ENCODE results near the gene PCSK2. TPM values are rescaled to one million over a fixed set of nuclear protein-coding genes. Genes with fewer than 3 reads are reported as not detected.
A peak's percentile ranks its signal among the peaks of the same experiment; 100 is the strongest.

The PCSK2 gene
- polyA plus RNA-seq, 3 donors = not detected

DNA sequence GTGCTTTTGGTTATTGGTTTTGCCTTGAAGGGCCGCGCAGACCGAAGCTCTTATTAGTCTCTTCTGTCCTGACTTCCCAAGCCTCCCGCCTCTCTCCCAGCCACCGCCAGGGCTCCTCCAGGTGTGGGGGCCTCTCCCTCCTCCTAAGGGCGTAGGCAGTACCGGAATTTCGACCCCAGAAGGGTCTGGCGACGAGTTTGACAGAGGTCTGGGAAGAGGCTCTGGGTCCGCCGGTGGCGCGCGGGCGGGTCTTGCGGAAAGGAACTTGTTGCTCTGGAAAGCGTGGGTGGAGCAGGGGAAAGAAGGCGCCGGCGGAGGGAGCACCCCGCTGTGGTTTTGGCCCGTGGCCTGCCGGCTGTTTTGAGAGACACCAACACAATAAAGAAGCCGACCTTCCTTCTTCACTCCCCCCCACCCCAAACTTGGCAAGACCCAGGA lies 1.8 kb downstream of the PCSK2 start:
- TF ChIP-seq, protein P1, sequence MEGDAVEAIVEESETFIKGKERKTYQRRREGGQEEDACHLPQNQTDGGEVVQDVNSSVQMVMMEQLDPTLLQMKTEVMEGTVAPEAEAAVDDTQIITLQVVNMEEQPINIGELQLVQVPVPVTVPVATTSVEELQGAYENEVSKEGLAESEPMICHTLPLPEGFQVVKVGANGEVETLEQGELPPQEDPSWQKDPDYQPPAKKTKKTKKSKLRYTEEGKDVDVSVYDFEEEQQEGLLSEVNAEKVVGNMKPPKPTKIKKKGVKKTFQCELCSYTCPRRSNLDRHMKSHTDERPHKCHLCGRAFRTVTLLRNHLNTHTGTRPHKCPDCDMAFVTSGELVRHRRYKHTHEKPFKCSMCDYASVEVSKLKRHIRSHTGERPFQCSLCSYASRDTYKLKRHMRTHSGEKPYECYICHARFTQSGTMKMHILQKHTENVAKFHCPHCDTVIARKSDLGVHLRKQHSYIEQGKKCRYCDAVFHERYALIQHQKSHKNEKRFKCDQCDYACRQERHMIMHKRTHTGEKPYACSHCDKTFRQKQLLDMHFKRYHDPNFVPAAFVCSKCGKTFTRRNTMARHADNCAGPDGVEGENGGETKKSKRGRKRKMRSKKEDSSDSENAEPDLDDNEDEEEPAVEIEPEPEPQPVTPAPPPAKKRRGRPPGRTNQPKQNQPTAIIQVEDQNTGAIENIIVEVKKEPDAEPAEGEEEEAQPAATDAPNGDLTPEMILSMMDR (IDR thresholded peaks at IDR 0.05) = no peak
- Histone ChIP-seq H3K9ac (ENCODE audit: insufficient read depth, low read length, poor library complexity, severe bottlenecking) (no peak overlapping the region), H2AFZ (ENCODE audit: insufficient read depth, low read depth, low read length, poor library complexity, severe bottlenecking) (no peak overlapping the region), H3K79me2 (ENCODE audit: insufficient read depth, low read length) (no peaks in the 10 kb centered on the region), H3K9me3 (replicated peaks in 1 of 2; ENCODE audit: control insufficient read depth in 1 of 2, insufficient read depth in 1 of 2, low read length in 2 of 2) (peaks cover 0 to 21% of the 10 kb centered on the region in 2 donors), H3K27me3 (ENCODE audit: control insufficient read depth in 2 of 2, insufficient read depth in 2 of 2, low read length in 2 of 2) (peaks cover 29 to 59% of the 10 kb centered on the region in 2 donors), H4K20me1 (ENCODE audit: insufficient read depth, low read length) (no peaks in the 10 kb centered on the region), H3K36me3 (replicated peaks in 1 of 2; ENCODE audit: control insufficient read depth in 1 of 2, insufficient read depth in 2 of 2, low read length in 2 of 2) (no peaks in the 10 kb centered on the region), H3K27ac (ENCODE audit: low read depth in 1 of 2, low read length in 2 of 2) (no peak overlapping the region), H3K4me3 (replicated peaks in 1 of 3; ENCODE audit: low read depth in 2 of 3, low read length in 3 of 3) (no peak overlapping the region), H3K4me2 (replicated peaks; ENCODE audit: extremely low read depth, low read length, poor library complexity, severe bottlenecking) (no peak overlapping the region), H3K4me1 (ENCODE audit: control insufficient read depth in 1 of 2, insufficient read depth in 2 of 2, low read length in 2 of 2) (no peaks in the 10 kb centered on the region)
- intact Hi-C loops (cut with micrococcal nuclease) = no loop called here
- H3K27ac Mint-ChIP-seq = no peak overlapping the region
- 10% methylated on average over 11 of the region's 25 CpGs for WGBS (ENCODE audit: insufficient coverage)
- H3K4me1 Mint-ChIP-seq = no peaks in the 10 kb centered on the region
- H3K27me3 Mint-ChIP-seq (ENCODE audit: low read depth in 3 of 3) = peaks cover 51 to 57% (median 53%) of the 10 kb centered on the region in 3 donors
- no peak for DNase-seq
- peaks cover 0 to 3% of the 10 kb centered on the region in 2 donors for H3K36me3 Mint-ChIP-seq
- H3K4me3 Mint-ChIP-seq = peak overlapping the region in 1 of 2 donors; percentile 80
- H3K9me3 Mint-ChIP-seq = peaks cover 0 to 24% (median 12%) of the 10 kb centered on the region in 7 donors

DNA sequence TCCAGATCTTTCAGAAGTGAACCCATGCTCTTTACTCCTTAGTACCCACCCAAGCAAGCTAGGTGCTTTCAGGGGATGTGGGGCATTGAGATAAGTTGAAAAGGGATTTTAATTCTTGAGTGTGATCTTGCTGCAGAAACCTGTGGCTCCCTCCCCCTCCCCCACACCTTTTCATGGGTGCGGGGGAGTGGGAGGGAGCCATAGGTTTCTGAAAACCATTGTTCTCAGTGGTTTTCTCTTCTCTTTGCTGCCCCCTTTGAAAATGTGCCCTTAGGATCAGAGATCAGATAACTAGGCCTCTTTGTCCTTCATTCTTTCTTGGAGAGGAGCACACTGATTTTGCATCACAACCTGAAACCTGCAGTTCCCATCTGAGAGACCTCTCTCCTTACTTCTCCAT lies 2.4 kb downstream of the PCSK2 start:
- no peaks in the 10 kb centered on the region for H3K4me1 Mint-ChIP-seq
- Histone ChIP-seq H3K9ac (ENCODE audit: insufficient read depth, low read length, poor library complexity, severe bottlenecking) (no peak overlapping the region), H3K4me2 (replicated peaks; ENCODE audit: extremely low read depth, low read length, poor library complexity, severe bottlenecking) (no peak overlapping the region), H3K36me3 (replicated peaks in 1 of 2; ENCODE audit: control insufficient read depth in 1 of 2, insufficient read depth in 2 of 2, low read length in 2 of 2) (no peaks in the 10 kb centered on the region), H3K4me1 (ENCODE audit: control insufficient read depth in 1 of 2, insufficient read depth in 2 of 2, low read length in 2 of 2) (no peaks in the 10 kb centered on the region), H3K27ac (ENCODE audit: low read depth in 1 of 2, low read length in 2 of 2) (no peak overlapping the region), H3K27me3 (ENCODE audit: control insufficient read depth in 2 of 2, insufficient read depth in 2 of 2, low read length in 2 of 2) (peaks cover 29 to 58% of the 10 kb centered on the region in 2 donors), H4K20me1 (ENCODE audit: insufficient read depth, low read length) (no peaks in the 10 kb centered on the region), H3K9me3 (replicated peaks in 1 of 2; ENCODE audit: control insufficient read depth in 1 of 2, insufficient read depth in 1 of 2, low read length in 2 of 2) (peaks cover 0 to 21% of the 10 kb centered on the region in 2 donors), H3K4me3 (replicated peaks in 1 of 3; ENCODE audit: low read depth in 2 of 3, low read length in 3 of 3) (no peak overlapping the region), H3K79me2 (ENCODE audit: insufficient read depth, low read length) (no peaks in the 10 kb centered on the region), H2AFZ (ENCODE audit: insufficient read depth, low read depth, low read length, poor library complexity, severe bottlenecking) (no peak overlapping the region)
- H3K4me3 Mint-ChIP-seq = peak overlapping the region in 1 of 2 donors; percentile 62
- DNase-seq = no peak
- H3K9me3 Mint-ChIP-seq = peaks cover 0 to 24% (median 12%) of the 10 kb centered on the region in 7 donors
- TF ChIP-seq, protein P1 (IDR thresholded peaks at IDR 0.05) = no peak
- H3K36me3 Mint-ChIP-seq = peaks cover 0 to 3% of the 10 kb centered on the region in 2 donors
- WGBS (ENCODE audit: insufficient coverage) = no CpG with 5 or more reads among the region's 1 CpG
- peaks cover 51 to 57% (median 51%) of the 10 kb centered on the region in 3 donors for H3K27me3 Mint-ChIP-seq (ENCODE audit: low read depth in 3 of 3)
- intact Hi-C loops (cut with micrococcal nuclease) = no loop called here
- H3K27ac Mint-ChIP-seq = no peak overlapping the region

Data from CD14-positive monocyte (primary cell).